Smooth muscle cell (in vitro differentiated cells): ENCODE measurements around the gene ABCA1. TPM values are rescaled to one million over a fixed set of nuclear protein-coding genes. Genes with fewer than 3 reads are reported as not detected.

Source experiments
- DNase-seq: peaks from one replicate; lab custom pipeline; 2025; ENCODE audit not compliant: unreplicated experiment; lab: John Stamatoyannopoulos, UW
- H2AFZ ChIP-seq: fragments of 200-600 bp; sonication (generic); 2 replicates; pipeline ENCODE4 v1.6.0; 2016; ENCODE audit warnings: antibody characterized with exemption, low read depth, mild to moderate bottlenecking
- H3F3A ChIP-seq: fragments of 200-600 bp; sonication (generic); 2 replicates; pipeline ENCODE4 v1.6.0; 2017; ENCODE audit warnings: antibody characterized with exemption, low read depth
- H3K27ac ChIP-seq: fragments of 200-600 bp; sonication (generic); 2 replicates; pipeline ENCODE4 v1.5.1; 2016; ENCODE audit warnings: low read depth, mild to moderate bottlenecking
- H3K27me3 ChIP-seq: fragments of 200-600 bp; sonication (generic); 2 replicates; pipeline ENCODE4 v1.6.1; 2016; ENCODE audit warnings: low read depth, mild to moderate bottlenecking
- H3K36me3 ChIP-seq: fragments of 200-600 bp; sonication (generic); 2 replicates; pipeline ENCODE4 v1.5.1; 2016; ENCODE audit warnings: low read depth
- H3K4me1 ChIP-seq: fragments of 200-600 bp; sonication (generic); 2 replicates; pipeline ENCODE4 v1.5.1; 2016; ENCODE audit warnings: low read depth
- H3K4me2 ChIP-seq: fragments of 200-600 bp; sonication (generic); 2 replicates; pipeline ENCODE4 v1.6.0; 2016; ENCODE audit warnings: mild to moderate bottlenecking
- H3K4me3 ChIP-seq: fragments of 200-600 bp; sonication (generic); 2 replicates; pipeline ENCODE4 v1.5.1; 2016; ENCODE audit warnings: mild to moderate bottlenecking
- H3K79me2 ChIP-seq: fragments of 200-600 bp; sonication (generic); 2 replicates; pipeline ENCODE4 v1.6.0; 2016; ENCODE audit warnings: low read depth, mild to moderate bottlenecking
- H3K9ac ChIP-seq: fragments of 200-600 bp; sonication (generic); 2 replicates; pipeline ENCODE4 v1.6.0; 2016; ENCODE audit warnings: low read depth
- H3K9me3 ChIP-seq: fragments of 200-600 bp; sonication (generic); replicated peaks from 2 replicates; pipeline ENCODE4 v1.5.1; 2016; ENCODE audit warnings: low read depth
- H4K20me1 ChIP-seq: fragments of 200-600 bp; sonication (generic); 2 replicates; pipeline ENCODE4 v1.6.0; 2016; ENCODE audit warnings: low read depth
- WGBS: methylation state at CpG from one replicate; pipeline ENCODE4 v1.1.7; 2016; ENCODE audit warnings: low lambda C conversion rate; 5-methylcytosine and 5-hydroxymethylcytosine counted together
- polyA plus RNA-seq: library from polyadenylated mRNA; unstranded; fragments of >200 nt; fragmentation: Nextera tagmentation; extraction: Ambion mirVana; gene quantifications from 2 replicates; pipeline ENCODE4 v1.2.1, GENCODE V29; 2016
- total RNA-seq: library from RNA; depleted of rRNA; stranded (reverse); fragments of >200 nt; gene quantifications from 2 replicates; pipeline ENCODE4 v1.2.3, GENCODE V29; 2014
- TF ChIP-seq, protein P1 (sequence below): fragments of 200-600 bp; sonication (generic); IDR thresholded peaks from 2 replicates; pipeline ENCODE4 v1.5.1; 2017; ENCODE audit warnings: borderline replicate concordance, mild to moderate bottlenecking, antibody characterized with exemption; ENCODE audit not compliant: insufficient read depth, poor library complexity, severe bottlenecking

The ABCA1 gene
- total and polyA plus RNA-seq, 2 experiments from 2014 or later = 2.8 to 29.6 TPM

DNA sequence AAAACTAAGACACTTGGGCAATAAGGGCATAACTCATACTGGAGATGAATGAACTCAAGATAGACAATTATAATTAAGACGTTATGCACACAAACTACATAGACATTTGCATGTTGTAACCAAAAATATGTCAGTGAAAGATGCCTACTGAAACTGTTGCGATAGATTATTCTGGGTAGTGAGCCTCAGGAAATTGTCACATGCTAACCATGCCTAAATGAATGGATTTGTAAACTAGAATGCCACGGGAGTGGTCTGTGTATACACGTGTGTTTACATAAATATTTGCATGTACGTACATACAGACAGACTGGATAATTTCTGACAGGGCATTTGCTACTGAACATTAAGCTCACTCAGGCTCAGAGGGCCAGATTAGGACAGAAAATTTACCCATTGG is 162.8 kb downstream of the ABCA1 start:
- Histone ChIP-seq H3K9me3 (no peaks in the 10 kb centered on the region), H3K9ac (no peak overlapping the region), H3K36me3 (no peaks in the 10 kb centered on the region), H4K20me1 (no peaks in the 10 kb centered on the region), H3K4me2 (no peak overlapping the region), H3K79me2 (no peaks in the 10 kb centered on the region), H3K27ac (no peak overlapping the region), H2AFZ (no peak overlapping the region), H3K27me3 (no peaks in the 10 kb centered on the region), H3F3A (peaks cover 8% of the 10 kb centered on the region), H3K4me3 (peak overlapping the region; percentile 83), H3K4me1 (no peaks in the 10 kb centered on the region)
- TF ChIP-seq, protein P1, sequence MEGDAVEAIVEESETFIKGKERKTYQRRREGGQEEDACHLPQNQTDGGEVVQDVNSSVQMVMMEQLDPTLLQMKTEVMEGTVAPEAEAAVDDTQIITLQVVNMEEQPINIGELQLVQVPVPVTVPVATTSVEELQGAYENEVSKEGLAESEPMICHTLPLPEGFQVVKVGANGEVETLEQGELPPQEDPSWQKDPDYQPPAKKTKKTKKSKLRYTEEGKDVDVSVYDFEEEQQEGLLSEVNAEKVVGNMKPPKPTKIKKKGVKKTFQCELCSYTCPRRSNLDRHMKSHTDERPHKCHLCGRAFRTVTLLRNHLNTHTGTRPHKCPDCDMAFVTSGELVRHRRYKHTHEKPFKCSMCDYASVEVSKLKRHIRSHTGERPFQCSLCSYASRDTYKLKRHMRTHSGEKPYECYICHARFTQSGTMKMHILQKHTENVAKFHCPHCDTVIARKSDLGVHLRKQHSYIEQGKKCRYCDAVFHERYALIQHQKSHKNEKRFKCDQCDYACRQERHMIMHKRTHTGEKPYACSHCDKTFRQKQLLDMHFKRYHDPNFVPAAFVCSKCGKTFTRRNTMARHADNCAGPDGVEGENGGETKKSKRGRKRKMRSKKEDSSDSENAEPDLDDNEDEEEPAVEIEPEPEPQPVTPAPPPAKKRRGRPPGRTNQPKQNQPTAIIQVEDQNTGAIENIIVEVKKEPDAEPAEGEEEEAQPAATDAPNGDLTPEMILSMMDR = no peak
- 85% methylated on average over 5 of the region's 5 CpGs for WGBS
- no peak for DNase-seq

DNA sequence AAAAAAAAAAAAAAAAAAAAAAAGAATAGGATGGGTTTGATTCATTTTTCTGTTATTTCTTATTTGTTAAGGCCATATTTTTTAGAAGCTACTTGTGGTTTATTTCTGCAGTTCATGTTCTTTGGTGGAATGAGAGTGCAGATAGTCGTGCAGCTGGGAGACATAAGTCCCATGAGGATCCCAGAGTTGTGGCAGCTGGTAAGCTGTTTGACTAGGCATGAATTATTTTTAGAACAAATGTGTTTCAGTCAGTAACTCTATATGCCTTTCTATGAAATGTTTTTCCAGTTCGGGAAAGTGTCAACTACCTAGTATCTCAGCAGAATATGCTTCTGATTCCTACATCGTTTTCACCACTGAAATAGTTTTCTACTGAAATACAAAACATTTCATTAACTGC is 169.0 kb downstream of the ABCA1 start:
- Histone ChIP-seq H3K27me3 (no peaks in the 10 kb centered on the region), H2AFZ (no peak overlapping the region), H3K79me2 (no peaks in the 10 kb centered on the region), H3K4me1 (no peaks in the 10 kb centered on the region), H3K4me2 (no peak overlapping the region), H4K20me1 (no peaks in the 10 kb centered on the region), H3F3A (peaks cover 8% of the 10 kb centered on the region), H3K9me3 (no peaks in the 10 kb centered on the region), H3K9ac (no peak overlapping the region), H3K27ac (no peak overlapping the region), H3K4me3 (no peak overlapping the region), H3K36me3 (no peaks in the 10 kb centered on the region)
- DNase-seq = no peak
- WGBS = 86% methylated on average over 3 of the region's 3 CpGs
- TF ChIP-seq, protein P1 = no peak

DNA sequence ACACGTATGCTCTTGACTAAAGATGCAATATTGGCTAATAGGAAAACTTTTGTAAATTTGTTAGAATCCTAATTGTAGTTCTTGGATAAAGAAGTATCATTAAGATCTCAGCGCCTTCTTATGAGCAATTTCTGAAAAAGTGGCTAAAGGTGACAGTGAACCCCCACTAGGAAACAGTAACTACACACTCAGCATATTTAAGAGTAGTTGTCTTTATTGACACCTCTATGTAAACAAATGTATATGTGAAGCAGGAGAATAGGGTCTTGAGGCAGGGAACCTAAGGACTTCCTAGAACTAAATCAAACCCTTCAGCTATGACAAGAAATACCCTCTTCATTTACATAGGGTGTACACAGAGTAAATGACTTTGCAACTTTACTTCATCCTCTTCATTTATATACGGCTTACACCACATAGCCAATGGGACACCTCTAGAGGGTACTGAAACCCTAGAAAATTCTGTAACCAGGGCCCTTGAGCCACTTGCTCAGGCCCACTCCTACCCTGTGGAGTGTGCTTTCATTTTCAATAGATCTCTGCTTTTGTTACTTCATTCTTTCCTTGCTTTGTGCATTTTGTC is 177.7 kb downstream of the ABCA1 start:
- Histone ChIP-seq H2AFZ (no peak overlapping the region), H3K4me1 (no peaks in the 10 kb centered on the region), H3F3A (no peaks in the 10 kb centered on the region), H3K27me3 (no peaks in the 10 kb centered on the region), H4K20me1 (no peaks in the 10 kb centered on the region), H3K4me2 (no peak overlapping the region), H3K9me3 (no peaks in the 10 kb centered on the region), H3K36me3 (peaks cover 10% of the 10 kb centered on the region), H3K4me3 (no peak overlapping the region), H3K79me2 (peaks cover 12% of the 10 kb centered on the region), H3K9ac (no peak overlapping the region), H3K27ac (no peak overlapping the region)
- no peak for DNase-seq
- TF ChIP-seq, protein P1 = no peak
- WGBS = 95% methylated on average over 3 of the region's 3 CpGs
